ENCODE results near the gene C14orf119.
A peak's percentile ranks its signal among the peaks of the same experiment; 100 is the strongest.
"Not testable (repeated sequence)": the region's sequence is repeated elsewhere in the genome, so short reads cannot be mapped to it uniquely, and the experiment has no call there.

The C14orf119 gene

DNA sequence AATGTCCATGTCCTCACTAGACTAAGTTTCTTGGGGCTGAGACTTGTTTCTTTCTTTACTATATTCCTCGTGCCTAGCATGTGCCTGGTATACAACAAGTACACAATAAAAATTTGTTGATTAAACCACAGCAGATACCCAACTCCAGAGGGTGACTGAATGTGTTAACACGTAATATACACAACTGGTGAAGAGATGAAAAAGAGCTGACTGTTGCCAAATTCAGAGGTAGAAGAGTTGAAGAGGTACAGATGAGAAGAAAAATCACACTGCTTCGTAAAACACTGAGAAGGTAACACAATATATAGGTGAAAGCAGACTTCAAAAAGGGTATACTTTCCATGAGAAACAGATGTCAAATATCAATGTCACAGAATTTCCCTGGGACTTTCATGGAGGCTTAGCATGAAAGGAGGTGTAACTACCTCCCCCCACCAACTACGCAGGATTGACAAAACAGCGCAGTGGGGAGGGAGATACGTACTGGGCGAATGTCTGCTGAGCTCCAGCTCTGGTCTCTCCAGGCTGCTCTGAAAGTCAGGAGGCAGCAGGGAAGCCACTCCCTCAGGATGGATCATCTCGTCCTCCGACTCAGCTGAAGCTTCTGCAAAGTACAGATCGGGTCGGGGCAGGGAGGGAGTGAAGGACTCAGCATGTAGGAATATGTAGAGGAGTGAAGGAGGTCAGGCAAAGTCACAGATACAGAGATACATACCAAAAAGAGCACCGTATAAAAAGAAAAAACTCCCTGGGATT, 5.6 kb upstream of the C14orf119 start:
- no peak for DNase-seq (ENCODE audit: low read depth)

DNA sequence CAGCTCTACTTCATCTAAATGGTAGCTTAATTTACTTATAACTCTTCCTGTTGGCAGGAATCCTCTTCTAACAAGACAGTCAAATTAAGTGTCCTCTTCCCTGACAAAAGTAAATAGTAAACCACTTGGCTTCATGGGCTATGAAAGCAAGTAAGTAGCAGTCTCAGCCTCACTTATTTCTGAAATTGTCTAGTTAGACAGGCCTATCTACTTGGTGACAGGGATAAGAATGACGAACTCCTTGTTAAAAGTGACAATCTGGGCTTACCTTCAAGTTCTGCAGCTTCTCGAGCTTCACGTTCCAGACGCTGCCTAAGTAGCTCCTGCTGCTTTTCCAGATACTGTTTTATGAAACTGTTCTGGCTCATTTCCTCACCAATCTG, 5.1 kb upstream of the C14orf119 start:
- DNase-seq (ENCODE audit: low read depth), result no peak

DNA sequence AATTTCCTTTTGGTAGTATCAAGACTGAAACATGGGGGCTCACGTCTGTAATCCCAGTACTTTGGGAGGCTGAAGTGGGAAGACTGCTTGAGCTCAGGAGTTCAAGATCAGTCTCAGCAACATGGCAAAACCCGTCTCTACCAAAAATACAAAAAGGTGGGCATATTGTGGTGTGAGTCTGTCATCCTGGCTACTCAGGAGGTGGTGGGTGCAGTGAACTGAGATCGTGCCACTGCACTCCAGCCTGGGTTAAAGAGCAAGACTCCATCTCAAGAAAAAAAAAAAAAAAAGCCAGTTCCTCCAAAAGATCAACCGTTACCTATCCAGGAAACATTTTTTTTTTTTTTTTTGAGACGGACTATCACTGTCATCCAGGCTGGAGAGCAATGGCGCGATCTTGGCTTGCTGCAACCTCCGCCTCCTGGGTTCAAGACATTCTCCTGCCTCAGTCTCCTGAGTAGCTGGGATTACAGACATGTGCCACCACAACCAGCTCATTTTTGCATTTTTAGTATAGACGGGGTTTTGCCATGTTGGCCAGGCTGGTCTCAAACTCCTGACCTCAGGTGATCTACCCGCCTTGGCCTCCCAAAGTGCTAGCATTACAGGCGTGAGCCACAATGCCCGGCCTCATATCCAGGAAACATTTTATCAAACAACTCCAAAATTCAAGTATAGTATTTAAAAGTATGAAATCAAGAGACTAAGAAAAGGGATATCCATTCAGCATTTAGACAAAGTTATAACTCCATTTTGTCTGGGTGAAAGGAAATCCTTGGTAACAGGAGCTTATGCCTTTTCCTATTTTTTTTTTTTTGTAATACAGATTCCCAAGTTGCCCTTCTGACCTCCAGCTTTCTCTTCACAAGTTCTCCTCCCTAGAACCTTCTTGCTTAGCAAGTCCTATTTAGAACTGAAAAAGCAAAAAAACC, 3.7 kb upstream of the C14orf119 start:
- no peak for DNase-seq (ENCODE audit: low read depth)

DNA sequence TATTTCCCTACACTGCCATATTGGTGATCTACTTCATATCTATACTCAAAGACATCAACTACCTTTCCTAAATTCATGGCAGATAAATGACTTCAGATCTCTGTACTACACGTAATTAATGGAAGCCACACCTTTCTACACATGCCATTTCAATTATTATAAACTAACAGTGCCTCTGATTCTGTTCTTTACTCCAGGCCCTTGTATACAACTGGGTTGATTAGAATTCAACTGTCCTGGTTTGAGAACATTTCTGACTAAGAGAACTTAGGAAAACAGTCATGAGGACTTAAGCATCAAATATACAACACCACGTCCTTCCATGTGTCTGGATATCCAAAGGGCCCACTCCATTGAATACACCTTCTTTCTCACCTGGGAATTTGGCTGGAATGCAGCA, 2.2 kb upstream of the C14orf119 start:
- DNase-seq (ENCODE audit: low read depth), result no peak

DNA sequence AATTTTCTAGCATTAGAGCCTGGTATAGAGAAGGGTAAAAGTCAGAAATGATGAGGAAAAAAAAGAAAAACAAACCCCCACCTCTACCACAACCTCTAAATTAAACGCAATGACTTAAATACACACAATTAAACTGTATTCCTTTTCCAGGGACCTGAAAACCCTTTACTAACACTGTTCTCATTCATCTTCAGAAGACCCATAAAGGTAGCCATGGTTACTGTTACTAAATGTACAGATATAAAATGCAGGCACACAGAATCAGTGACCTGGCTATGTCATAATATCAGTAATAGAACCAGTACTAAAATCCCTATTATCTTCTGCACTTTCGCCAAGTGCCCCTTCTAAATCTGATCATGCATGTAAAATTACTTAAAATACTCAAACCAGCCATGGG, 1.8 kb upstream of the C14orf119 start:
- no peak for DNase-seq (ENCODE audit: low read depth)

DNA sequence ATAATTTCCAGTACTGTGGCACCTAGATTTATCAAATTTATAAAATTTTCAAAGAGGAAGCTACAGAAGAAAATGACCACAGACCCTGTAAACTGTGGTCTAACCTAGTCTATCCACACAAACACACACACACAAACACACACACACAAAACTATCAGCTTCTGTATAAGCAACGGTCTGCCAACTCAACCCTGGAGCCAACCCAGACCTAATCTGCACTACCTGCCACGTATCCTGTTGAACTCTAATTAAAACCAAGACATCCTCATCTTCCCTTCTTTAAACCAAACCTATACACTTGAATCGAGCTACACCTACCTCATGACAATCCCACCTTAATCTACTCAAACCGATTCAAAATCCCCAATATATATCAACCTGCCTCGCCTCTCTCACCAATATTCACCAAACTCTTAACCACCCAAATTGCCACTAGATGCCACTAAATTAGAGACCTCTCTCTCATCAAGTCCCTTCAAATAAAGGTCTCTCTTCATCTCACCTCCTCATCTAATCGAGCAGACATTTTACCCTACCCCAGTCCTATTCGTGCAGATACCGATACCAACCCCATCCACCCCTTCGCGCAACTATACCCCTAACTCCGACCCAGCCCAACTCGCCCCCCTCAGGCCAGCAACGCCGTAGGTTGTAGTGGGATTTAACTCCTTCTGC, 1.2 kb upstream of the C14orf119 start:
- no peak for DNase-seq (ENCODE audit: low read depth)

DNA sequence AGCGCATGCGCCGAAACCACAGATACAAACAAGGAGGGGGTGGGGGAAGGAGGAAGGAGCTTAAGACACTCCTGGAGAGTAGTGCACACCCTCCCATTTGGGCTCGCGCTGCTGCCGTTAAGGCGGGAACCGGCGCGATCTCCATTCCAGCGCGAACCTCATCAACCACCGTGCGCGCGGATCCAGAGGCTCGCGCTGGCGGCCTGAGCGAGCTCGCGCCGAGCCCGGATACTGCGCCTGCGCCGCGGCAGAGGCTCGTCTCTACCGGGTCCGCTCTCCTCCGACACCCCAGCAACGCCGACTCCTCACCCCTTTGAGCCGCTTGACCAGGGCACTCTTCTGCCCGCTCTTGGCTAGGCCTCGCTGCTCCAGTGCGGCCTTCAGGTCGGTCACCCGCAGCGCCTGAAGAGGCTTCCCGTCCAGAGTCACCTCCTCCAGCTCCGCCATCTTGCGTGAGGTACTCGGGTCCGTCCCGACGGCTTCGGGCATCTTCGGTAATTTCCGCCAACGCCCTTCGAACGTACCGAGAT, 574 bp upstream of the C14orf119 start, which contains the start of gene ACIN1:
Gene ACIN1, minus strand, starts transcription at position 471 of the 530 bp plus-strand sequence. Its CDS starts 24 bp downstream, at position 447.
- peak; percentile 61 for DNase-seq (ENCODE audit: low read depth)

DNA sequence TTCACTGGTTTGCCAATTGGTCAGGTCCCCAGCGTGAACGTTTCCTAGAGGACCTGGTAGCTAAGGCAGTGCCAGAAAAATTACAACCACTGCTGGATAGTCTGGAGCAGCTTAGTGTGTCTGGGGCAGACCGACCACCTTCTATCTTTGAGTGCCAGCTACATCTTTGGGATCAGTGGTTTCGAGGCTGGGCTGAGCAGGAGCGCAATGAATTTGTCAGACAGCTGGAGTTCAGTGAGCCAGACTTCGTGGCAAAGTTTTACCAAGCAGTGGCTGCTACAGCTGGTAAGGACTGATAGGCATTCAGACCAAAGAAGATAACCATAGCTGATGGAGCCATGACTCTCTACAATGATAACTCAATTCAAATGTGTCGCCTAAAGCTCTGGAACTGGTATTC, 2.5 kb downstream of the C14orf119 start:
- no peak for DNase-seq (ENCODE audit: low read depth)

DNA sequence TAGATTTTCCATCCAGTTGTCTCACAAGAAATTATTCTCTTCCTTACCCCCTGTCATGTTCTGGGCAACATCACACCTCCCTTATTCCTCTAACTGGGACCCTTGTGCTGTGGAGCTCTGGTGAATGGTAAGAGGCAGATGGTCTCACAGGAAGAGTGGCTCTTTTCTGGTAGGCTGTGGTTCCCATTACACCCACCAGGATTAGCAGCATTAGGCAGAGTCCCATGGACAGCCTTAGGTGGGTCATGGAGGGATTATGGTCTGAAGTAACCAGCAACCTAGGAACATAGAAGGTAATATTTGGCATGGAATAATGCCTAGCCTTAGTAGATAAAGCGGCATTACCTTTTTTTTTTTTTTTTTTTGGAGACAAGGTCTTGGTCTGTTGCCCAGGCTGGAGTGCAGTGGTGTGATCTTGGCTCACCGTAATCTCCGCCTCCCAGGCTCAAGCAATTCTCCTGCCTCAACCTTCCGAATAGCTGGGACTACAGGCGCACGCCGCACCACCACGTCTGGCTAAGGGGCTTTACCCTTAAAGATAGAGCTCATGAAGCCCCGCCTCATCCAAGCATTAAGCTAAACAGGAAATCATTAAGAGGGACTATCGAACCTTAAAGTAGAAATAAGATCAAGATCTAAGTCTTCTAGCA, 4.0 kb downstream of the C14orf119 start:
- no peak for DNase-seq (ENCODE audit: low read depth)

DNA sequence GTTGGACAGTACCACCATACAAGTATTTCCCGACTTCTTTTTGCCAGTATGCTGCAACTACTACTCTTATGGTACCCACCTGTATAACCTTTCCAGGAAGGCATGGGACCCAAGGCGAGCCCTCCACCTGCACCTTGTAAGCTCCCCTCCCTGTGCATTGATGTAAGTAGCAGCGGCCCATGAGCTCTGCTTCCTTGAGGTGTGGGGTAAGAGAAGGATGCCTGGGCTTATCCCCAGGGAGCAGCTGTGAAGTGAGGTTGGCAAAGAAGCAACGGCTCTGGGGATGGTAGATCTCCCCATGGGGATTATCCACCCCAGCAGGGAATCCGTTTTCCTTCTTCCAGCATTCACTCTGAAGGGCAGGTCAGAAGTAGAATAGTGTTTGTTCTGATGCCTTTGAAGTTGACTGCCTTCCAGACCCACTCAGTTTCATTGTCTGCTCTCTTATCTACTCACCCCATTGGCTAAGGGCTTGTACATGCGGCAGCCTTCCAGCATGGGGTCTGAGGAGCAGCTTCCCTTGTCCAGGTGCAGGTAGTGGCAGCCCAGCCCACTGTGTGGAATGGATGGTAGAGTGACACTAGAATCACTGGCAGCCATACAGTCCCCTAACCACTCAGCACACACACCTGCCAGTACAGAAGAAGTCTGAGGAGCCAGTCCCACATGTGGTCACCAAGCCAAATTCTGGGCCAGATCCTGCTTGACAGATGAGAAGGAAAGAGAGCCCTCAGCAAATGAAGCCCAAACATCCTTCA, 6.1 kb downstream of the C14orf119 start:
- DNase-seq (ENCODE audit: low read depth), result no peak

DNA sequence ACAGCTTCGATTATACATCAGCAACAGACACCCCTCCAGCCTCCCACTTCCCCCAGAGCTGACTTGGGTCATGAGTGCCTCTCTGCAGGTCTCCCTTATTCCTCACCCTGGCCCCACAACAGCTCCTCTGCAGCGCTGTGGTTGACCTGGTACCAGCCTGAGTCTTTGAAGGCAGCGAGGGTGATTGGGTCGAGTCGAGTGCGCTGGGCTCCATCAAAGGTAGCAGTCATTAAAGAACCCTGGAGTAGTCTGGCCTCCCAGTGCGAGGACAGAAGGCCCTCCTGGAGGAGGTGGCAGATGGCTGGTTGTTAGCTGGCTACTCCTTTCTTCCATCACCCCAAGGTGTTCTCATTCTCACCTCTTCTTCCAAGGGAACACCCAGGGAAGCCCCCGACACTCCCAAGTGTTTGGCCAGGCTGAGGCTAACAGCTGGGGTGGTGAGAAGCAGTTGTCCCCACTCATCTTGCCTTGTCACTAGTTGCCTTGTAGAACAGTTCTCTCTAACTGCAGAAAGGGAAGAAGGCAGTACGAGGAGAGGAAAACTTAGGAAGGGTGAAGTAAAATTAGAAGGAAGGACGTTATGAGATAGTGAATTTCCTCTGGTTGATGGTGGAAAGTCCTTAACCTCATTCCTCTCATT, 6.8 kb downstream of the C14orf119 start:
- DNase-seq (ENCODE audit: low read depth), result no peak

DNA sequence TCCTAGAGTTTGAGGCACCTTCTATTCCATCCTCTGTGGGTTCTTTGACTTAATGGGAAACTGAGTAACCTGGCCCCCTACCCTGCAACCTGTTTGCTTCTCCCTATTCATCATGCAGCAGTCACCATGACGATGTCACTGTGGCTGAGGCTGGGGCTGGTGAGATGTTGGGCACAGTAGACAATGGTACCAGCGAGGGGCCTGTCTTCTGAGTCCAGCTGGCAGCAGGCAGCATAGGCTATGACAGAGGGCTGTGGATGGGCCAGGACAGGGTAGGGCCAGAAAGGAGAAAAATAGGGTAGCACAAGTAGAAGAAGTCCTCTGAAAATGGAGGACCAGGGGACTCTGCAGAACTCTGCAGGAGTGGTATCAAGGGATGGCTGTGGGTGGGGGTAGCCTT, 7.5 kb downstream of the C14orf119 start:
- no peak for DNase-seq (ENCODE audit: low read depth)

DNA sequence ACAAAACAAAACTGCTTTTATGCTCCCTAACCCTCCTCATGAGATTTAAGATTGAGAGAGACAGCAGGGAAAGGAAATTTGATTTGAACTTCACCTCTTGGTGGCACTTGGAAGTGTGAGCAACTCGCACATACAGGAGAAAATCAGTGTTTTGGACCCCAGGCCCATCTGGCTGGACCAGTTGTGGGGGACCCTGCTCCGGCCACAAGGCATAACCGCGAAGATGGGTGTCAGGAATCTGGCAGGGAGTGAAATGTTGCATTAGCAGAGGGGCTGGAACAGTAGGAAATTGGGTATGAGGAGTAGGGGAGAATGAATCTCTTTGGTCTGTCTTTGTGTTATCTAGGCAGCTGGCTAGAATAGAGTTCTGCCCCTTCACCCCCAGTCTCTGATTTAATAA, 8.3 kb downstream of the C14orf119 start:
- no peak for DNase-seq (ENCODE audit: low read depth)

DNA sequence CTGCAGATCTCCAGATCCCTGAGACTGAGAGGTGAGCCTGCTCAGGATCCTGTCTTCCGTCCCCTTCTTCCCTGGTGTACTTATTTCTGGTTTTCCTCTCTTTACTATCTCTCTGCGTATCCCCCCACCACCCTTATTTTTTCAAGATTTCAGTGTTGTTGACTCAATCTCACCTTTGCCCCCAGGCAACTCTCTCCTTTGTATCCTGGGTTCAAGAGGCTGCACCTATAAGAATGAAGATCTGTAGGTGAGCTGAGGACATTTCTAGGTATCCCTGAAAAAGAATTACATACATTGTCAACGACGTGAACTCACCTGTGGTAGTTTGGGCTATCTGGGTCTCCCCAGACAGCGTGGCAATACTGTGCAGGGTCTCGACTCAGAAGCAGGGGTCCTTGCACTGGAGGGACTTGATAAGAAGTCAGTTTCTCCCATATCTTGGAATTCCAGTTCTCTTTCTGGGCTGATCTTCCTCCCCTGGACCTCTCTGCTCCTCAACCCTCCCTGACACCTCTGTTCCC, 8.8 kb downstream of the C14orf119 start:
- no peak for DNase-seq (ENCODE audit: low read depth)

DNA sequence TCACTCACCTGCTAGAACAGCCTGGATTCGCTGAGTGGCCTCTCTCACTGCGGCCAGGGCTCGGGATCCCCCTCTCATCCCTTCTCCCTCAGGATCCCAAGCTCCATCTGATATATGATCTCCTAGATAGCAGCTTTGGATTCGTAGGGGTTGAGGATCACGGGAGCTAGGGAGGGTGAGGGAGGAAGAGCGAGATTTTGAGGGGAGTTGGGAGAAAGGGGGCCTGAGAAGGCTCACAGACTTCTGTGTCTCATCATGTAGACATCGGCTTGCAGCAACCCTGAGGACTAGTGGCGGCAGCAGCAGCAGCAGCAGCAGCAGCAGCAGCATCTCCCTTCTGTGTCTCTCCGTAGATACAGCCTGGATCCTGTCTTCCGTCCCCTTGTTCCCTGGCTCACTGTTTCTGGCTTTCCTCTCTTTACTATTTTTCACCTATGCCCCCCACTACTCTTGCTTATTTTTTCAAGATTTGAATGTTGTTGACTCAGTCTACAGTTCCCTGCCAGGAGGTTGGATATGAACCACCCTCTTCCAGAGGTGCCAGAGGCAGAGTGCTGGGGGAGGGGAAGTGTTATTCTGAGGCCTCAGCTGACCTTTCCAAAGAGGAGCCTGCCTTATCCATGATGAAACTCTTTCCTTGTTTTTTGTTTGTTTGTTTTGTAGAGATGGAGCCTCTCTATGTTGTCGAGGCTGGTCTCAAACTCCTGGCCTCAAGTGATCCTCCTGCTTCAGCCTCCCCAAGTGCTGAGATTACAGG, 9.5 kb downstream of the C14orf119 start, which contains the start of gene CIROP:
Gene CIROP, minus strand, starts transcription at position 399 of the 757 bp plus-strand sequence. Its CDS starts 69 bp downstream, at position 330.
- no peak for DNase-seq (ENCODE audit: low read depth)

DNA sequence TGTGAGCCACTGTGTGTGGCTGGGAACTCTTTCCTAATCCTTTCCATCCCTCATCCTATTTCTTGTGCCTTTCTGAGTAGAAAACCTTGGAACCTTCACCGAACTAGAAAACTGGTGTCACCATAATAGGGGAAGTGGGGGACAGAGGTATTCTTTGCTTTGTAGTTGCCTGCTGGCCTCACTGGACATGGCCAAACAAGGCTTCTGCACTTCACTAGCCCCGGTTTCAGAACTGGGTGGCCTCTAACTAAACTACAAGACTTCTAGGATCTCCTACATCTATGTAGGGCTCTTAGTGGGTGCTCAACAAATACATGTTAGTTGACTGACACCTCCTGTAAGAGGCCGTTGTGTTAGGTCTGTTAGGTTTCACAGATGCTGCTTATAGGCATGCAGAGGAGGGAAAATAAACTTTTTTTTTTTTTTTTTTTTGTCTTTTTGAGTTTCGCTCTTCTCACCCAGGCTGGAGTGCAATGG, 10.1 kb downstream of the C14orf119 start:
- DNase-seq (ENCODE audit: low read depth), result no peak

DNA sequence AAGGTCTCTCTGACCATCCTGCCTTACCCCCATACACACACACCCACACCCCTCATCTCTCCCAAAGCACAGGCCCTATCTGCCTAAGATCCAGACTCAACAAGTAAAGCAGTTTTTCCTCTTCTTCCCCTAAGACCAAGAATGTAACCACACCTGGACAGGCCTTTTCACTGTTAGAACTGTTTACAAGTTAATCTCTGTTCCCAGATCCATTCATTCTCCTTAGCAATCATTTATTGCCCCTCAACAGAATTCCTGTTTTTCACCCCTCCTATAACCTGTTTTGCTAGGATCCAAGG, 11.4 kb downstream of the C14orf119 start:
- DNase-seq (ENCODE audit: low read depth), result no peak

DNA sequence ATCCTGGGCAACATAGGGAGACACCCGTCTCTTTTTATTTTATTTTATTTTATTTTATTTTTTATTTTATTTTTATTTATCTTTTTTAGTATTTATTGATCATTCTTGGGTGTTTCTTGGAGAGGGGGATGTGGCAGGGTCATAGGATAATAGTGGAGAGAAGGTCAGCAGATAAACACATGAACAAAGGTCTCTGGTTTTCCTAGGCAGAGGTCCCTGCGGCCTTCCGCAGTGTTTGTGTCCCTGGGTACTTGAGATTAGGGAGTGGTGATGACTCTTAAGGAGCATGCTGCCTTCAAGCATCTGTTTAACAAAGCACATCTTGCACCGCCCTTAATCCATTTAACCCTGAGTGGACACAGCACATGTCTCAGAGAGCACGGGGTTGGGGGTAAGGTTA, 12.3 kb downstream of the C14orf119 start:
- not testable (repeated sequence) for DNase-seq (ENCODE audit: low read depth)

DNA sequence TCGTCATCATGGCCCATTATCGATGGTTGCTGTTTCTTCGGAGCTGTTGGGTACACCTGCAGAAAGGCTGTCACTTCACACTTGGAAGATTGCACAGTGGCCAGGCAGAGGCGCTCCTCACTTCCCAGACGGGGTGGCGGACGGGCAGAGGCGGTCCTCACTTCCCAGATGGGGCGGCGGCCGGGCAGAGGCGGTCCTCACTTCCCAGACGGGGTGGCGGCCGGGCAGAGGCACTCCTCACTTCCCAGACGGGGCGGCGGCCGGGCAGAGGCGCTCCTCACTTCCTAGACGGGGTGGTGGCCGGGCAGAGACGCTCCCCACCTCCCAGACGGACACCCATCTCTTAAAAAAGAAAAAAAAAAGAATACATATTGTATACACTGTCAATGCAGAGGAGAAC, 12.9 kb downstream of the C14orf119 start:
- DNase-seq (ENCODE audit: low read depth), result not testable (repeated sequence)

All from activated T-cell treated with anti-CD3 and anti-CD28 coated beads for 1 hour (primary cell).